Stimulated activated CD8-positive, alpha-beta memory T cell treated with anti-CD3 and anti-CD28 coated beads, Interleukin-7, amount 100 ng/mL, for 1 hour (primary cell): ENCODE measurements around the gene GRIP2.

ENCODE experiments used
- DNase-seq, 2 donors: peaks; one replicate each; pipeline ENCODE4 v3.0.0-alpha.2; 2020; ENCODE audit warnings: low read depth in 2 of 2

The GRIP2 gene

GRCh38 chr3:14506626-14507304, 33.4 kb downstream of the GRIP2 start:
- no peak for DNase-seq

GRCh38 chr3:14505803-14506500, 34.2 kb downstream of the GRIP2 start:
- no peak for DNase-seq

GRCh38 chr3:14505001-14505802, 34.9 kb downstream of the GRIP2 start:
- no peak for DNase-seq

- DNase-seq, result no peak
Observed at GRCh38 chr3:14503706-14504065, 36.5 kb downstream of the GRIP2 start.

- no peak for DNase-seq
Observed at GRCh38 chr3:14503033-14503705, 37.0 kb downstream of the GRIP2 start.

- DNase-seq, result no peak
Observed at GRCh38 chr3:14502472-14502871, 37.7 kb downstream of the GRIP2 start.

- DNase-seq, result no peak
Observed at GRCh38 chr3:14497321-14497720, 42.8 kb downstream of the GRIP2 start.

- no peak for DNase-seq
Observed at GRCh38 chr3:14496351-14496750, 43.8 kb downstream of the GRIP2 start.

- no peak for DNase-seq
Observed at GRCh38 chr3:14494973-14495300, 45.2 kb downstream of the GRIP2 start.

GRCh38 chr3:14494279-14494972, 45.7 kb downstream of the GRIP2 start:
- no peak for DNase-seq

- no peak for DNase-seq
Observed at GRCh38 chr3:14492948-14493881, 46.9 kb downstream of the GRIP2 start.

GRCh38 chr3:14491396-14492190, 48.5 kb downstream of the GRIP2 start:
- DNase-seq, result no peak

GRCh38 chr3:14490831-14491230, 49.3 kb downstream of the GRIP2 start:
- DNase-seq, result no peak

GRCh38 chr3:14490255-14490654, 49.9 kb downstream of the GRIP2 start:
- no peak for DNase-seq

GRCh38 chr3:14489641-14490040, 50.5 kb downstream of the GRIP2 start:
- DNase-seq, result no peak

GRCh38 chr3:14488286-14489041, 51.7 kb downstream of the GRIP2 start:
- DNase-seq, result no peak

GRCh38 chr3:14487821-14488220, 52.3 kb downstream of the GRIP2 start:
- DNase-seq, result no peak

GRCh38 chr3:14487086-14487485, 53.1 kb downstream of the GRIP2 start:
- DNase-seq, result no peak

GRCh38 chr3:14486460-14486859, 53.7 kb downstream of the GRIP2 start:
- DNase-seq, result no peak
